CD4-positive, alpha-beta T cell treated with Interferon alpha-2 for 1 hour (primary cell): ENCODE results near the gene REV3L.
"Not testable (repeated sequence)": the region's sequence is repeated elsewhere in the genome, so short reads cannot be mapped to it uniquely, and the experiment has no call there.

Experiments
- DNase-seq, 2 donors: peaks; one replicate each; pipeline ENCODE4 v3.0.0-alpha.2; 2020 to 2022

REV3L gene

DNA sequence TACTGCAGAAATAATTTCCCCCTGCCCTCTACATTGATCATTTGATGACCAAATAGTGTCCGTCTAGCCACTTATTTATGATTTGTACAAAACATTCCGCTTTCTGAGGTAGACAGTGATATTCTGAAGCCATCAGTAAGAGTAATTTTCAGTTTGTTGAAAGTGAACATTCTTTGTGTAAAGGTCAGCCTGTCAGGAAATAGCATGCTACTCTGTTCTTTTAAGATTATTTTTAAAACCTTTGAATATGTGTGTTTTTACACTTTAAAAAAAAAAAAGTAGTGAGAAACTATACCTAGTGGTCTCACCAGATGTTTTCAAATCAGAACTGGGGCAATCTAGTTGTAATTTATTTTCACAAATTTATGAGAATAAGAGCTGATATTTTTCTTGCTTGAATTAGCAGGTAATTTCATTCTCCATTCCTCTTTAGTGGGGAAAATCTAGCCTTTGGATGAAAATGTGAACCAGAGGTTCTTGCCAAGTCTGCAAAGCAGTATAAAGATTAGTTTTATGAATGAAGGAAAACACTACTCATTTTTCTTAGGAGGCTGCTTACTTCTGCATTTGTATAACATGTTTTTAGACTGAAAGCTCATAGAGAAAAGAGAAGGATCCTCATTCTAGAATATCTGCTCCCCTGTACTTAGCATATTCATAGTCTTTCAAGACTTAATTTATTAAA is 12.1 kb upstream of the REV3L start:
- DNase-seq: no peak

DNA sequence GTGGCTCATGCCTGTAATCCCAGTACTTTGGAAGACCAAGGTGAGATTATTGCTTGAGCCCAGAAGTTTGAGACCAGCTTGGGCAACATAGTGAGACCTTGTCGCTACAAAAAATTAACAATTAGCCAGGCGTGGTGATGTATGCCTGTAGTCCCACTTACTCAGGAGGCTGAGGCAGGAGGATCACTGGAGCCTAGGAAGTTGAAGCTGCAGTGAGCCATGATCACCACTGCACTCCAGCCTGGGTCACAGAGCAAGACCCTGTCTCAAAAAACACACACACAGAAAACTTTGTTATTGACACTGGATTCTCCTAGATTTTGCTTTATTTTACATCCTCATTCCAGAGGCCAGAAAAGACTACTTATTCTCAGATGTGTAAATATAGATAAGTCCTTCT is 9.5 kb upstream of the REV3L start:
- no peak for DNase-seq

DNA sequence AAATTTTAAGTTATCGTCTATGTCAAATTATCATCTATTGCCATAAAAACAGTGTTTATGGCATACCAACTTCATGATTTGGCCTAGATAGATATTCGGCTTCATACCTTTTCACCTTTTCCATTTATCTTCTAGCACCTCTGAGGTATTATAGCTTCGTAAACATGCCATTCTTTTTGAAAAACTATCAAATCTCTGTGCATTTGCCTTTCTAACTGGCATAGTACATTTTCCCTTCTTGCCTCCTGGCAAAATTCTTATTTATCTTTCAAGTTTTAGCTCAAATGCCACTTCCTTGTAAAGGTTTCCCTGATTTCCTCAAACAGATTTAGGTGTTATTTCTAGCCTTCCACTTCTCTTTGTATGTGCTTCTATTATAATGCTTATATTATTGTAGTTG is 7.0 kb upstream of the REV3L start:
- DNase-seq: no peak

DNA sequence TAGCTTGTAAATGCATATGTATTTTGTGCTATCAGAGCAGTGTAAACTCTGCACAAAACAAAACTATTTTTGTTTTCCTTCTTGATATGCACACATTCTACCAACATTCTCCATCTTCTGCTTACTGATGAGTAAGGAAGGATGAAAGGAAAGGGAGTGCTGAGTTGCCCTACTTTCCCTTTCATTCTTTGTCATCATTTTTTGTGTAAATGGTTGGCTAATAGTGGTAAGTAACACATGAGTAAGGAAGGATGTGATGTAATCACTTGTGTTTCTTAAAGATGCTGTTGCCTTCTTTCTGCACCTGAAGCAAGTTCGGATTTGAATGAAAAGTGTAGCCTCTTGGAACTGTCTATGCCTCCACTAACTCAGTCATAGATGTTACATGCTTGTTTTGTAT is 4.6 kb upstream of the REV3L start:
- DNase-seq: peak in 1 of 2 donors; percentile 71

DNA sequence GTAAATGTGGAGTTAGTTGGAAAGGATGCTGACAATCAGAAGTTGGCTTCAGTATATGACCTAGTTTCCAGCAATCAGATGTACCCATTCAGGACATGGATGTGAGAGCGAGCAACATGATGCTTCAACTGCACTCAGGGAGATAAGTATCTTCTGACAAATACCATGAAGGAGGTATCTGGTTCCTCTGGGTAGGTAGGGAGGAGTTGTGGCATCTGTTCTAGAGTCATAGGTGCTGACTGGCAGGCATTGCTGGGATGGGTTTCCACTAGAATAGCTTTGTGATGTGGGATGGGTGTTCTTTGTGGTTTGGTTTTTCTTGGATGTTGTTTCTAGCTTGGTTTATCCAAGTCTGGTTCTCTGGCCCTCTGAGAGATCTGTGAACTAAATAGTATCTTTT is 3.9 kb upstream of the REV3L start:
- DNase-seq: peak in 1 of 2 donors; percentile 50

DNA sequence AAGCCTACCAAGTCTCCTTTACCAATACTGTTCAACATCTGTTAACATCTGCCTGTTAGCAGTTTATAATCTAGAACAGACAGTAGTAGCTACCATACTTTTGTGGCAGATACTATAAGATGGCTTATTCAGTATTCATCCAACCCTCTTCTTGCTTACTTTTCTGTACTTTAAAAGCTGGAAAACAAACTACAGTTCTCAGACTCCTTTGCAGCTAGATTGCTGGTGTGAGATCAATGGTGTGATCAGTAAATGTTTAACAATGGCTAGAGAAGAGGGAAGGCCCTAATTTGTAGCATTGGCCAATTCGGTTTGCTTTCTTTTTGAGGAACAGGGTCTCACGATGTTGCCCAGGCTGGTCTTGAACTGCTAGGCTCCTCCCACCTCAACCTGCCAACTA is 3.5 kb upstream of the REV3L start:
- DNase-seq: no peak

DNA sequence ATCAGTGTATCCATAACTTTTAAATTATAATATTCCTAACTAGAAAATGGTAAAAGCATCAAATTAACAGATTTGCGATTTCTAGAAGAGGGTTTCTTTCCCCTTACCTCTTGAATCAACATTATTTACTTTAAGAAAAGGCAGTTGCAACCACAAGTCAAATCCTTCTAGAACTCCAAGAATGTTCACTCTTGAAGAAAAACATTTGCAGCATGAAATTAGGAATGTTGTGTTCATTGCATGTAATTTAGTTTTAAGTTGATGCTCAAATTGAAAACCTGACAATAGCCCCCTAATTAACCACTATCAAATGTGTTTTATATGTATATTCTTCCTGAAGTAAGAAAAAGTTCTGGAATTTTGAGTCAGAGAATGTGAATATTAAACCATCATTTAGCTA is 2.3 kb upstream of the REV3L start:
- no peak for DNase-seq

DNA sequence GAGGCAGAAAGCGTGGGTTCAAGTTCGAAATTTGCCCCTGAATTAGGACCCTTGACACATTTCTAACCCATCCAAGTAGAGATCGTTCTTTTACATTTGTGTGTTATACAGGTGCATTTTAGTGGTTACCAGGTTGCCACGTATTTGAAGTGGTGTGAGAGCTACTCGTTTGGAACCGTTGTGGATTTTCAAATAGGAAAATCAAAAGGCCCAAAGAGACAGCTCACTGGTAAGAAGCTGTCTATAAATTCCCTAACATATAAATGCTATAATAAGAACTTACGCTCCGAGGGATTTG is 1.6 kb upstream of the REV3L start:
- peak in 1 of 2 donors; percentile 23 for DNase-seq

DNA sequence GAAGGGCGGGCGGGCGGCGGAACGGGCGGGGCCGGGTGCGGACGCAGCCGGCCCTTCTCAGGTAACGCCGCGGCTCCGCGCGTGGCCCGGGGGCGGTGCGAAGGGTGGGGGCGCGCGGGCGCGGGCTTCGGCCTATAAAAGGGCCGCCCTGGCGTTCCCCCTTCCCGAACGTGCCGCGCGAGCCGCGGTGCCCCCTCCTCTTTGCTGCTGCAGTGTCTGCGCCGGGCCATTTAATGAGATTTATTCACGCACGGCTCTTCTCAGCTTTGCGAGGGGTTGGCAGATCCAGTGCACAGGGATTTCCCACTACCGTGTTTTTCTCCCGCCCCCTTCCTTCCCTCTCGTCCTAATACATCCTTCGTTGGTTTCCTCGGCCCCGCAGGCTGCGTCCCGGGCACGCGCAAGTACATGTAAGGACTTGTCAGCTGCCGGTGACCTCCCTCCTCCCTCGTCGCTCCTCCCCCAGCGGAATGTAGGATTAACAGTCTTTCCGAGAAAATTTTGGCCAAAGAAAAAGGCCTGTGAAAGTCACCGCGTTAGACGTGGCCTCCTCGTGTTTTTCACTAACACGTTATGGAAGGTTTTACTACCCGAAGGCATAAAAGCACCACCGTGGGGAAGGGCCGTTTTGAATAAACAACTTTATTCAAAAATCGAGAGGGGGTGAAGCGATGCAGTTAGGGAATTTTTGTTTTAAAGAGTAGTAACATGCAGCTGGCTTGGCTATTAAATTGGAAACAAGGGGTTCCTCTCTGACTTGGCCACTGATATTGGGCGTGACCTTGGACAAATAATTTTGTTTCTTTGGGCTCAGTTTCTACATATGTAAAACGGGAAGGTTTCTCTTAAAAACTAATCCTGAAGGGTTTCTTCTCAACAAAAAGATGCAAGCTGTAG is 966 bp upstream of the REV3L start:
- DNase-seq: peak; percentile 81 to 86

DNA sequence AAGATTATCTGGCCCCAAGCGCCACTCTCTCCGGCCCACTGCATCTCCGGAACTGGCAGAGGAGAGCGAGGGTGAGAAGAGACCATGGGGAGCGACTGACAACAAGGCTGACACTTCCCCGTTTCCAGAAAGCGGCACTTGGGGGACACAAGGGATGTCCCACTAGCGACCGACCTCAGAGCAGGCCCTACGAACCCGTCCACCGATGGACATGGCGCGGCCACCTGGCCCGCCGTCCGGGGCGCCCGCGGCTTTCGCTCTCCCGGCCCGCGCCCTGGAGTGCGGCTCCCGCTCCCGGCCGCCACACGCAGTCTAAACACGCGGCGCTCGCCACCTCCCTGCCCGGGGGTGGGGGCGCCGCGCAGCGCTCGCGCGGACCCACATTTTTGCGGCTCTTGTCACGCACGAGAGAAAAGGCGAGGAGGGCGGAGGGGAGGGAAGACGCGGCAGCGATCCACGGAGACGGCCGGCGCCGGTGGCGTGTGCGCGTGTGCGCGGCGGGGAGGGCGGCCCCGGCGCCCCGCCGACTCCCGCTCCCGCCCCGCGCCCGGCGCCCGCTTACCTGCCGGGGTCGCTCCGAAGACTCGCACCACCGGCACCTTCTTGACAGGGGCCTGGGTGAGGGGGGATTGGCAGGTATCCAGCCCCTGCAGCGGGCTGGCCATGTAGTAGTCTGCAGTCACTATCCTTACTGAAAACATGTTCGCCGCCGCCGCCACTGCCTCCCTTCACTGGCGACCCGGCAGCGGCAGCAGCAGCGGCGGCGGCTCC is 645 bp downstream of the REV3L start:
- peak; percentile 41 to 61 for DNase-seq

DNA sequence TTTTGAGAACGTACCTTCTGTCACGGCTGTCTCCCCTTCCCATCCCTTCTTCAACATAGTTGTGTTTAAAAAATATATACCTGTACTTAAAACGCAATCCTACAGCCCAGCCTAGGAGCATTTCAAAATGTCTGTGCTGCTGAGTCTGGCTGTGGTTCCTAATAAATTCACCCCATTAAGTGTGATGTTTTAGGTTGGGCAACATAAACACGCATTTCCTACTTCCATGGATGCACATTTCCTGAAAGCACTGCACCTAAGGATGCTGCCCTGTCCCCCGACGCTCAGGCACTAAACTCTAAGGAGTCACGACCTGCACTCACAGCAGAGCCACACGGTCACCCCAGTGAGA is 1.2 kb downstream of the REV3L start:
- DNase-seq: no peak

DNA sequence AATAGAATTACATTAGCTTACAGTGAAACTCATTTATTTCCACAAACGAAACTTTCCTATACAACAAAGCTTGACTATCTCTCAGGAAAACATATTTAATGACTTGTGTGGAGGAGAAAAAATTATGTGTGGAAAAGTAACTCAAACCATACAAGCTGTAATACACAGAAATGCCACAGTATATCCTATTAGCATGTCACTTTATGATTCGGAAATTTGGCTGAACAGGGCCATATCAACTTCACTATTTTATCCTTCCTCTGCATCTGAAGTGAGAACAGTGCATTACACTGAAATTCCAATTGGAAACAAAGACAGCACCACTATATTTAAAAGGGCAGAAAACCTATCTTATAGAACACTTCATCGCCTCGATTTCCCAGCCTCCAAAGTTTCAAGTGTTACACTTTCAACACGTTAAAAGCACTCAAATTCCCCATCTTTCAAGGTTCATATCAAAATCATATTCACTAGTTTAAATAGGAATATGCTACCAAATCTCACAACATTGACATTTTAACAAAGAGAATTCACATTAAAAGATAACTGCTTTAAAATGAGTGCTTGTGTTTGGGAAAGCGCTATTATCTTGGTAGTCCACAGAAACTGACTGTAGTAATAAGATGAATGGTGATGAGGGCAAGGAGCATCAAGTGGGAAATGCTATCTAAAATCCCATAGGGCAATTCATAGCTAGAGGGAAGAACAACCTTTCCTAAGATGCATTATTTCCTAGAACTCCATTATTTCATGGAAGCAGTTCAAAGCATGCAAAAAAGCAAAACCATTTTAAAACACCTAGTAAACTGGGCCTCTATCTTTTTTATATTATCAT is 1.8 kb downstream of the REV3L start:
- DNase-seq: no peak

DNA sequence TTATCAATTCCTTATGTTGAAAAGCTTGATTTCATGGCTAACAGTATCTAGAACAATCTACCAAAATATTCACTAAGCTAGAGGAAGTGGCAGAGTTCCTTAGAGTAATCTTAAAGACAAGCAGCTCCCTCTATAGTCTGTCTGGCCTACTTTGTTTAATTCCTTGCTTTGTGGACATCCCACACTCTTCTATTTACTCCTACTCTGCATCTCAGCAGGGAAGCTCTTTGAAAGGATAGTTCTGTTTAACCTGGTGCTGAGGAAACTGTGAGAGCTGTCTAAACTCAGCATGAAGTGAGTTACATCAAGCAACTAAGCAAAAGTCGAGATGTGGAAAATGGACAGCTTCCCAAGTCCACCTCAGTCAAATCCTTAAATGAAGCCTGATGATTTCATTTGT is 4.3 kb downstream of the REV3L start:
- DNase-seq: peak in 1 of 2 donors; percentile 65

DNA sequence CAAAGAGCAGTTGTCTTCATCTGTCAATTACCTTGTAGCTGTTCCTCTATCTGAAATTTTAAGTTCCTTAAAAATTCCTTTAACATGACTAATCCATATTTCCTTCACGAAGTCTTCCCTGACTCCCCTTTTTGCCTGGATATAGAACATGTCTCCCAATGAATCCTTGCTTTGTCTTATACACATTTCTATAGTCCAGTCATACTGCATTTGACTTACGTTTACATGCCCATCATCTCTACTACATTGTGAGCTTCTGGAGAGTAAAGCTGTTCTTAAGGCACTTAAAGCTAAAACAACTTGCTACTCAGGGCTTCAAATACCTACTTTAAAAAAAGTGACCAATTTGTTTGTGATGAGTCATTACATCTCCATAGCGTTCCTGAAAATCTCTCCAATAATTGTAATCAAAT is 4.9 kb downstream of the REV3L start:
- no peak for DNase-seq

DNA sequence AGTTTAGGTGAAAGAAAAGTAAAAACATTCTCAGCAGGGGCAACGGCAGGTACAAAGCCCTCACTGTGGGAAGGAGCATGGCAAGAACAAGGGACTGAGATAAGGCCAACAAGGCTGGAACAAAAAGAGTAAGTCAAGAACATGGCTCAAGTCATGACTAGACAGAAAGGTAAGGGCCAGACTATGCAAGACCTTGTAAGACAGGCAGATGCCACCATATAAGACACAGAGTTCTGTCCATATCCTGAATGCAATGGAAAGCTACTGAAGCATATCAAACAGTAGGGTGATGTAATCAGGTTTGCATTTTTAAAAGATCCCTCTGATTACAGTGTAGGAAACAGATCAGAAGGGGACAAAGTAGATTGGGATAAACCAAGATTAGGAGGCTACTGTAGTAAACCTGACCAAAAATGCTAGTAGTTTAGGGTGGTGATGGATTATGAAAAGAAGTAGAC is 5.5 kb downstream of the REV3L start:
- no peak for DNase-seq

DNA sequence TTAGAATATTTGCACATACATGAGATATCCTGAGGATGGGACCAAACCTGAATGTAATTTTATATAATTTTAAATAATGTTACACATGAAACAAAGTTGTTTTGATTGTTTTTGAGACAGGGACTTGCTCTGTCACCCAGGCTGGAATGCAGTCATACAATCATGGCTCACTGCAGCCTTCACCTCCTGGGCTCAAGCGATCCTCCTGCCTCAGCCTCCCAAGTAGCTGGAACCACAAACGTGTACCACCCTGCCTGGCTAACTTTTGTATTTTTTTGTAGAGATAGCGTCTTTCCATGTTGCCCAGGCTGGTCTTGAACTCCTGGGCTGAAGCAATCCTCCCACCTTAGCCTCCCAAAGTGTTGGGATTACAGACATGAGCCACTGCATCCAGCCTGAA is 7.0 kb downstream of the REV3L start:
- DNase-seq: not testable (repeated sequence)

DNA sequence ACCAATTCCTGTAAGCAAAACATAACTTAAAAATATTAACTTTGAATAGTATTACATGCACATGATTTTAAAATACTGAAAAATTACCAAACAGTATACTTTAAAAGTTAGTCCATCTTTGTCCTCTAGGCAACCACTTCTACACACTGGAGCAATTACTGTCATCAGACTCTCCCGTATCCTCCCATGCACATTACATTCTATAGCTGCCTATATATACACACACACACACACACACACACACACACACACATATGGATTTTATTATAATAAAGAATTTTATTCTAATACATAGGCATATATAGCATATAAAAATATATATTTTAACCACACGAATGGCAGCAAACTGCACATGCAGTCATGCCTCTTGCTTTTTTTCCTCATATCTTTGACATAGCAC is 8.2 kb downstream of the REV3L start:
- no peak for DNase-seq

DNA sequence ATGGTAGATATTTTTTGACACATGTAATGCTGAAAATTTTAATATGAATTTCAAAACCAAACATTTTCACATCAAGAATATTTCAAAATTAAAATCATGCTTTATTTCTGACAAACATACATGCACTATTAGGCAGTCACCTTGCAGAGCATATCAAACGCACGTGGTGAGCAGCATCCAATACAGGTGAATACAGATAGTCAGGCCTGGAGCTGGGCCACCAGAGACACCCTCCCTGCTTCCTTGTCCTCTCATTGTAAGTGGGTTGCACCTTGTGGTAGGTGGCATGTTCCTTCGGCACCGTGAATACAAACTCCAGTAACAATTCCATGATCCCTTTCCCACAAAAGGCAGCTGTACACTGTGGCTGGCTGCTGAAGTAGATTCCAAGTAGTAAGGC is 8.9 kb downstream of the REV3L start:
- DNase-seq: no peak

DNA sequence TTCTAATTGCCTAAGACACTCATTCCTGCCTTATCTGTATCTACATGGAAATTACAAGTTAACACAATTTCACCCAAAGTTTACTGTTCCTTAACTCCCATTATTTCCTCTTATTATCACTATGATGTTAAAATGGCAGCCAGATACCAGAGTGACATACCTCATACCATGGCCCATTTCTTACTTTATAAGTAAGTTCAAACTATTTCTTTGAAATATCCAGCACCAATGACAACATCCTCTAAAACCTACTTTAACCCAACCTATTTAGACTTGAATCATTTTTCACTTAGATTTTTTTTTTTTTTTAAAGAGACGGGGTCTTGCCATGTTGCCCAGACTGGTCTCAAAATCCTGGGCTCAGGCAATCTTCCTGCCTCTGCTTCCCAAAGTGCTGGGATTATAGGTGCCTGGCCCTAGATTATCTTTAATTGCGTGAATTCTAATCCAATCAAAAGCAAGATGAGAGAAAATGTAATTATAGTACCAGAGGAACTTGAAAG is 10.0 kb downstream of the REV3L start:
- DNase-seq: no peak

DNA sequence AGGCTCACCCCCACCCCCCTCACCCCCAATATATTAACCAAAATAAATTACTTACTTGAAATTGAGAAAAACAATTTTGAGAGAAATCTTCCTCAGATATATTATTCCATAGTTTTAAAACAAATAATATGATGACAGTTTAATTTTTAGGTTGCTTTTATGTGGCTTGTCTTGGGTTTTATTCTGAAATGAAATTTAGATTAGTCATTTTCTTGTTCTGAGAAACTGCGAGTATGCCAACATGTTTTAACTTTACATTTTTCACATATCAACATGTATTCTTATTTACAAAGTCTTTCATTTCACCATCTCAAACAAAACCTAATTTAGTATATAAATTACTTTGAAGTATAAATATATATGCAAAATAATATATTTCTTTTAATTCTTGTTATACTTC is 11.1 kb downstream of the REV3L start:
- no peak for DNase-seq

DNA sequence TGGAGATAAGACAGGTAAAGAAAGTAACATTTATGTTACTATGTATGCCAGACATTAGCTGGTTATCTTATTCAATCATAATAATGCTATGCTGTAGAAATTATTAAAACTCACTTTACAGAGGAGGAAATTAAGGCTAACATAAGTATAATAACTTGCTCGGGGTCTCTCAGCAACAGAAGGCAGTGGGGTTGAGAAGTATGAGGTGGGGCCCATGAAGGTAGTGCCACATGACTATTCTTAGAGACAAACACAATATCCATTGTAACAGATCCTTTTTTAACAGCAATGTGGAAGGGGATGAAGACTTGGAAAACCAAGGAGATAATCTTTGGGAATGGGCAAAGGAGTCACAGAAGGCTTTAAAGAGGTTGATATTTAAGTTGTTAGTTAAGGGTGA is 11.5 kb downstream of the REV3L start:
- DNase-seq: no peak

DNA sequence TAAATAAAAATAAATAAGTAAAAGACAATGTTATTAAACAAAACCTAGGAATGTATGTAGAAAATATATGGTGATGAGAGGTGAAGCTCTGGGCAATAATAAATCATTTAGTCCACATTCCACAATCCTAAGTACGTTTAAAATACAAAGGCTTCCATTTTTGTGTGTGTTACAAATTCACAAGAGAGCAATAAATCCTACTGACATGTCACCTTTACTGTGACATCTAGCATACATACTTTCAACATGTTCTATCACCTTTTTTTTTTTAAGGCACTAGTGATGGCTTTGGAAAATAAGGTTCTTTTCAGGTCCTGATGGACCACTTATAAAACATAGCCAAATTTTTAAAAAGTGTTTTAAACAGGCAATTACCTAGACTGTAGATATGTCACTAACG is 12.0 kb downstream of the REV3L start:
- DNase-seq: no peak

DNA sequence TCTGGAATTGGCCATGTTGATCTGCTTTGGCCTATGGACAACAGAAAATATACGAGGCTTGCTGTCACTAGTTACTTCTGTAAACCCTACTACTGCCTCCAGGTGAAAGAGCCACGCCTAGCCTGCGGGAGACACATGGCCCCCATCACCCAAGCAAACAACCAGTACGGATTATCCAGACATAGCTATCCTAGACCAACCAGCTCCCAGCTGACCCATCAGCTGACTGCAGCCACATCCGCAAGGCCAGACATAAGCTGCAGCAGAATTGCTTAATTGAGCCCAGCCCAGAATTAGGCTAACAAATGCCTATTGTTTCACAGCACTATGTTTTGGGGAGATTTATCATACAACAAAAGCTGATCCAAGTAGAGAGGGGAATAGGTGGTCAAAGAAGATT is 13.5 kb downstream of the REV3L start:
- no peak for DNase-seq
